Neural progenitor cell (in vitro differentiated cells): ENCODE measurements around the gene PLSCR1. TPM values are rescaled to one million over a fixed set of nuclear protein-coding genes. Genes with fewer than 3 reads are reported as not detected.

Source experiments
- DNase-seq: peaks from one replicate; pipeline ENCODE4 v3.0.0-alpha.2; 2016; ENCODE audit warnings: low spot score
- H2AFZ ChIP-seq: fragments of 200-600 bp; sonication (generic); replicated peaks from 2 replicates; pipeline ENCODE4 v1.6.1; 2016; ENCODE audit warnings: antibody characterized with exemption
- H3F3A ChIP-seq: fragments of 200-600 bp; sonication (generic); 2 replicates; pipeline ENCODE4 v1.6.1; 2016; ENCODE audit warnings: antibody characterized with exemption, low read depth
- H3K27ac ChIP-seq: fragments of 200-600 bp; sonication (generic); 2 replicates; pipeline ENCODE4 v1.5.1; 2016; ENCODE audit warnings: mild to moderate bottlenecking
- H3K27me3 ChIP-seq: fragments of 200-600 bp; sonication (generic); 2 replicates; pipeline ENCODE4 v1.6.1; 2016; ENCODE audit warnings: mild to moderate bottlenecking, moderate library complexity
- H3K36me3 ChIP-seq: fragments of 200-600 bp; sonication (generic); 2 replicates; pipeline ENCODE4 v1.5.1; 2016
- H3K4me1 ChIP-seq: fragments of 200-600 bp; sonication (generic); 2 replicates; pipeline ENCODE4 v1.6.1; 2016; ENCODE audit warnings: mixed run types
- H3K4me2 ChIP-seq: fragments of 200-600 bp; sonication (generic); 2 replicates; pipeline ENCODE4 v1.6.1; 2016
- H3K4me3 ChIP-seq: fragments of 200-600 bp; sonication (generic); 2 replicates; pipeline ENCODE4 v1.5.1; 2016
- H3K79me2 ChIP-seq: fragments of 200-600 bp; sonication (generic); 2 replicates; pipeline ENCODE4 v1.6.1; 2016; ENCODE audit warnings: low read depth
- H3K9ac ChIP-seq: fragments of 200-600 bp; sonication (generic); 2 replicates; pipeline ENCODE4 v1.6.1; 2016
- H3K9me3 ChIP-seq: fragments of 200-600 bp; sonication (generic); 2 replicates; pipeline ENCODE4 v1.5.1; 2016; ENCODE audit warnings: low read depth
- H4K20me1 ChIP-seq: fragments of 200-600 bp; sonication (generic); 2 replicates; pipeline ENCODE4 v1.6.1; 2016; ENCODE audit warnings: low read depth
- H3K27ac Mint-ChIP-seq: 3 replicates; pipeline ENCODE4 v1.8.0; 2021; ENCODE audit warnings: mixed read lengths
- H3K27me3 Mint-ChIP-seq: 2 replicates; pipeline ENCODE4 v1.8.0; 2022; ENCODE audit warnings: low read depth, mild to moderate bottlenecking, inconsistent platforms, moderate library complexity, mixed read lengths; ENCODE audit not compliant: insufficient read depth
- H3K36me3 Mint-ChIP-seq: 3 replicates; pipeline ENCODE4 v1.8.0; 2021; ENCODE audit warnings: mixed read lengths
- H3K4me1 Mint-ChIP-seq: 3 replicates; pipeline ENCODE4 v1.8.0; 2021; ENCODE audit warnings: mixed read lengths
- H3K4me3 Mint-ChIP-seq: 3 replicates; pipeline ENCODE4 v1.8.0; 2021; ENCODE audit warnings: mild to moderate bottlenecking, moderate library complexity, mixed read lengths
- H3K9me3 Mint-ChIP-seq: 3 replicates; pipeline ENCODE4 v1.8.0; 2020; ENCODE audit warnings: mixed read lengths
- CTCF ChIP-seq: fragments of 200-600 bp; sonication (generic); IDR thresholded peaks from 2 replicates; pipeline ENCODE4 v1.5.1; 2017; ENCODE audit warnings: antibody characterized with exemption, mild to moderate bottlenecking
- EZH2 ChIP-seq: fragments of 200-600 bp; sonication (generic); IDR thresholded peaks from 2 replicates; pipeline ENCODE4 v1.6.1; 2017; ENCODE audit warnings: antibody characterized with exemption, mild to moderate bottlenecking, moderate library complexity
- EZH2phosphoT487 ChIP-seq: fragments of 200-600 bp; sonication (generic); IDR thresholded peaks from 2 replicates; pipeline ENCODE4 v1.6.1; 2017; ENCODE audit warnings: antibody characterized with exemption
- total RNA-seq: library from RNA; depleted of rRNA; stranded (reverse); fragments of >200 nt; gene quantifications from 2 replicates; pipeline ENCODE4 v1.2.3, GENCODE V29; 2015; ENCODE audit warnings: low replicate concordance

The PLSCR1 gene
- total RNA-seq, 1 donor from 2014 or later = 23.9 TPM

GRCh38 chr3:146540978-146541377, 3.4 kb downstream of the PLSCR1 start:
- Histone ChIP-seq H3K4me2 (no peak overlapping the region), H2AFZ (no peak overlapping the region), H3K27ac (no peak overlapping the region), H3K79me2 (peaks cover 7% of the 10 kb centered on the region), H3K4me1 (no peaks in the 10 kb centered on the region), H4K20me1 (no peaks in the 10 kb centered on the region), H3K36me3 (no peaks in the 10 kb centered on the region), H3F3A (no peaks in the 10 kb centered on the region), H3K4me3 (no peak overlapping the region), H3K27me3 (peaks cover 3% of the 10 kb centered on the region), H3K9me3 (no peaks in the 10 kb centered on the region), H3K9ac (no peak overlapping the region)
- Mint-ChIP-seq H3K4me1 (peaks cover 20% of the 10 kb centered on the region), H3K27me3 (no peaks in the 10 kb centered on the region), H3K27ac (no peak overlapping the region), H3K36me3 (peaks cover 15% of the 10 kb centered on the region), H3K9me3 (peaks cover 3% of the 10 kb centered on the region), H3K4me3 (no peak overlapping the region)
- no peak for DNase-seq
- TF ChIP-seq CTCF (no peak), EZH2phosphoT487 (no peak), EZH2 (no peak)

- TF ChIP-seq EZH2 = no peak
- Histone ChIP-seq H3K36me3 (no peaks in the 10 kb centered on the region), H3K9ac (no peak overlapping the region), H3K4me2 (no peak overlapping the region), H3K79me2 (peaks cover 7% of the 10 kb centered on the region), H3K27me3 (no peaks in the 10 kb centered on the region), H3F3A (no peaks in the 10 kb centered on the region), H3K27ac (no peak overlapping the region), H3K4me3 (no peak overlapping the region), H2AFZ (no peak overlapping the region), H3K9me3 (no peaks in the 10 kb centered on the region), H4K20me1 (no peaks in the 10 kb centered on the region), H3K4me1 (no peaks in the 10 kb centered on the region)
- no peak overlapping the region for H3K4me3 Mint-ChIP-seq
- peaks cover 3% of the 10 kb centered on the region for H3K9me3 Mint-ChIP-seq
- peaks cover 19% of the 10 kb centered on the region for H3K4me1 Mint-ChIP-seq
- DNase-seq = no peak
- H3K27ac Mint-ChIP-seq = no peak overlapping the region
- H3K27me3 Mint-ChIP-seq = no peaks in the 10 kb centered on the region
- H3K36me3 Mint-ChIP-seq = peaks cover 15% of the 10 kb centered on the region
Measured at GRCh38 chr3:146540236-146540635, 4.2 kb downstream of the PLSCR1 start.

- Histone ChIP-seq H3K9me3 (no peaks in the 10 kb centered on the region), H3K79me2 (peaks cover 7% of the 10 kb centered on the region), H3K27me3 (no peaks in the 10 kb centered on the region), H3K36me3 (no peaks in the 10 kb centered on the region), H3K27ac (no peak overlapping the region), H3F3A (no peaks in the 10 kb centered on the region), H4K20me1 (no peaks in the 10 kb centered on the region), H3K4me1 (no peaks in the 10 kb centered on the region), H3K4me2 (no peak overlapping the region), H2AFZ (no peak overlapping the region), H3K4me3 (no peak overlapping the region), H3K9ac (no peak overlapping the region)
- TF ChIP-seq EZH2phosphoT487 = no peak
- no peak for TF ChIP-seq EZH2
- TF ChIP-seq CTCF = no peak
- H3K27me3 Mint-ChIP-seq = no peaks in the 10 kb centered on the region
- no peak overlapping the region for H3K27ac Mint-ChIP-seq
- no peak overlapping the region for H3K4me3 Mint-ChIP-seq
- H3K9me3 Mint-ChIP-seq = peaks cover 3% of the 10 kb centered on the region
- H3K36me3 Mint-ChIP-seq = peaks cover 19% of the 10 kb centered on the region
- DNase-seq = no peak
- peaks cover 21% of the 10 kb centered on the region for H3K4me1 Mint-ChIP-seq
Measured at GRCh38 chr3:146539315-146539714, 5.1 kb downstream of the PLSCR1 start.

- H3K36me3 Mint-ChIP-seq = peaks cover 20% of the 10 kb centered on the region
- H3K36me3 ChIP-seq = no peaks in the 10 kb centered on the region
- H3K4me3 Mint-ChIP-seq = no peak overlapping the region
- H3K27ac ChIP-seq = no peak overlapping the region
- H3K27me3 ChIP-seq = no peaks in the 10 kb centered on the region
- no peaks in the 10 kb centered on the region for H3K4me1 ChIP-seq
- no peak overlapping the region for H2AFZ ChIP-seq
- H3K4me2 ChIP-seq = no peak overlapping the region
- no peaks in the 10 kb centered on the region for H3F3A ChIP-seq
- H3K79me2 ChIP-seq = no peaks in the 10 kb centered on the region
- no peaks in the 10 kb centered on the region for H4K20me1 ChIP-seq
- H3K27me3 Mint-ChIP-seq = no peaks in the 10 kb centered on the region
- TF ChIP-seq EZH2phosphoT487 (no peak), EZH2 (no peak), CTCF (no peak)
- H3K4me1 Mint-ChIP-seq = peaks cover 17% of the 10 kb centered on the region
- H3K9me3 Mint-ChIP-seq = peaks cover 3% of the 10 kb centered on the region
- no peak overlapping the region for H3K9ac ChIP-seq
- no peak overlapping the region for H3K27ac Mint-ChIP-seq
- no peaks in the 10 kb centered on the region for H3K9me3 ChIP-seq
- H3K4me3 ChIP-seq = no peak overlapping the region
- DNase-seq = no peak
Measured at GRCh38 chr3:146537603-146538002, 6.8 kb downstream of the PLSCR1 start.
